HEK293 (cell line): ENCODE measurements around the gene NECTIN2.
A peak's percentile ranks its signal among the peaks of the same experiment; 100 is the strongest.

ENCODE experiments used
- GLIS2 ChIP-seq: fragments of 450-650 bp; formaldehyde crosslinking; IDR thresholded peaks from 2 replicates; pipeline ENCODE4 v1.5.1; 2016; ENCODE audit warnings: missing biosample characterization, missing genetic modification characterization
- SCRT1 ChIP-seq: fragments of 450-650 bp; formaldehyde crosslinking; IDR thresholded peaks from 2 replicates; pipeline ENCODE4 v1.5.1; 2016; ENCODE audit warnings: missing biosample characterization, missing genetic modification characterization, borderline replicate concordance
- SP7 ChIP-seq: fragments of 450-650 bp; formaldehyde crosslinking; IDR thresholded peaks from 2 replicates; pipeline ENCODE4 v1.5.1; 2016; ENCODE audit warnings: missing biosample characterization, missing genetic modification characterization
- TCF7L2 ChIP-seq: IDR thresholded peaks from 2 replicates; pipeline ENCODE4 v1.6.1; 2011; ENCODE audit warnings: low read depth, mild to moderate bottlenecking, inconsistent platforms, low read length, moderate library complexity, borderline replicate concordance
- WT1 ChIP-seq: fragments of 450-650 bp; formaldehyde crosslinking; IDR thresholded peaks from 2 replicates; pipeline ENCODE4 v1.5.1; 2016; ENCODE audit warnings: missing biosample characterization, missing genetic modification characterization
- YY2 ChIP-seq: fragments of 450-650 bp; formaldehyde crosslinking; IDR thresholded peaks from 2 replicates; pipeline ENCODE4 v1.5.1; 2016; ENCODE audit warnings: missing biosample characterization, missing genetic modification characterization
- ZBTB8A ChIP-seq: fragments of 450-650 bp; formaldehyde crosslinking; IDR thresholded peaks from 2 replicates; pipeline ENCODE4 v1.5.1; 2016; ENCODE audit warnings: missing biosample characterization, missing genetic modification characterization
- ZNF112 ChIP-seq: fragments of 450-650 bp; formaldehyde crosslinking; IDR thresholded peaks from 2 replicates; pipeline ENCODE4 v1.5.0; 2017; ENCODE audit warnings: missing biosample characterization, missing genetic modification characterization
- ZNF132 ChIP-seq: fragments of 450-650 bp; formaldehyde crosslinking; IDR thresholded peaks from 2 replicates; pipeline ENCODE4 v1.5.1; 2017; ENCODE audit warnings: missing biosample characterization, missing genetic modification characterization, borderline replicate concordance
- ZNF223 ChIP-seq: fragments of 450-650 bp; formaldehyde crosslinking; IDR thresholded peaks from 2 replicates; pipeline ENCODE4 v1.5.1; 2016; ENCODE audit warnings: missing biosample characterization, missing genetic modification characterization
- ZNF324 ChIP-seq: fragments of 450-650 bp; formaldehyde crosslinking; IDR thresholded peaks from 2 replicates; pipeline ENCODE4 v1.5.1; 2016; ENCODE audit warnings: missing biosample characterization, missing genetic modification characterization
- ZNF341 ChIP-seq: fragments of 450-650 bp; formaldehyde crosslinking; IDR thresholded peaks from 2 replicates; pipeline ENCODE4; 2016; ENCODE audit warnings: low read depth, missing biosample characterization, missing genetic modification characterization
- ZNF391 ChIP-seq: fragments of 450-650 bp; formaldehyde crosslinking; IDR thresholded peaks from 2 replicates; pipeline ENCODE4 v1.5.1; 2016; ENCODE audit warnings: low read depth, missing biosample characterization, missing genetic modification characterization, borderline replicate concordance
- ZNF398 ChIP-seq: fragments of 450-650 bp; formaldehyde crosslinking; IDR thresholded peaks from 2 replicates; pipeline ENCODE4 v1.5.1; 2017; ENCODE audit warnings: missing biosample characterization, missing genetic modification characterization
- ZNF449 ChIP-seq: fragments of 450-650 bp; formaldehyde crosslinking; IDR thresholded peaks from 2 replicates; pipeline ENCODE4 v1.5.1; 2017; ENCODE audit warnings: missing biosample characterization, mild to moderate bottlenecking, missing genetic modification characterization, moderate library complexity
- ZNF48 ChIP-seq: fragments of 450-650 bp; formaldehyde crosslinking; IDR thresholded peaks from 2 replicates; pipeline ENCODE4 v1.5.1; 2016; ENCODE audit warnings: missing biosample characterization, missing genetic modification characterization
- ZNF488 ChIP-seq: fragments of 450-650 bp; formaldehyde crosslinking; IDR thresholded peaks from 2 replicates; pipeline ENCODE4 v1.5.1; 2016; ENCODE audit warnings: missing biosample characterization, missing genetic modification characterization
- ZNF510 ChIP-seq: fragments of 450-650 bp; formaldehyde crosslinking; IDR thresholded peaks from 2 replicates; pipeline ENCODE4 v1.5.1; 2018; ENCODE audit warnings: mild to moderate bottlenecking, missing genetic modification characterization, missing biosample characterization; ENCODE audit not compliant: insufficient replicate concordance
- ZNF544 ChIP-seq: fragments of 450-650 bp; formaldehyde crosslinking; IDR thresholded peaks from 2 replicates; pipeline ENCODE4 v1.5.0; 2017; ENCODE audit warnings: missing biosample characterization, missing genetic modification characterization
- ZNF548 ChIP-seq: fragments of 450-650 bp; formaldehyde crosslinking; IDR thresholded peaks from 2 replicates; pipeline ENCODE4 v1.5.1; 2016; ENCODE audit warnings: missing biosample characterization, missing genetic modification characterization
- ZNF555 ChIP-seq: fragments of 450-650 bp; formaldehyde crosslinking; conservative IDR thresholded peaks from 2 replicates; pipeline ENCODE4 v1.5.1; 2017; ENCODE audit warnings: missing biosample characterization, mild to moderate bottlenecking, missing genetic modification characterization, inconsistent platforms
- ZNF596 ChIP-seq: fragments of 450-650 bp; IDR thresholded peaks from 2 replicates; pipeline ENCODE4 v1.5.0; 2018; ENCODE audit warnings: missing biosample characterization, mild to moderate bottlenecking, missing genetic modification characterization, moderate library complexity
- ZNF600 ChIP-seq: fragments of 450-650 bp; formaldehyde crosslinking; IDR thresholded peaks from 2 replicates; pipeline ENCODE4 v1.5.1; 2016; ENCODE audit warnings: missing biosample characterization, missing genetic modification characterization
- ZNF624 ChIP-seq: fragments of 450-650 bp; formaldehyde crosslinking; IDR thresholded peaks from 2 replicates; pipeline ENCODE4 v1.5.1; 2017; ENCODE audit warnings: missing biosample characterization, missing genetic modification characterization
- ZNF654 ChIP-seq: fragments of 450-650 bp; formaldehyde crosslinking; IDR thresholded peaks from 2 replicates; pipeline ENCODE4 v1.5.1; 2016; ENCODE audit warnings: low read depth, missing biosample characterization, missing genetic modification characterization
- ZNF677 ChIP-seq: fragments of 450-650 bp; IDR thresholded peaks from 2 replicates; pipeline ENCODE4 v1.5.0; 2018; ENCODE audit warnings: missing biosample characterization, mild to moderate bottlenecking, missing genetic modification characterization, moderate library complexity
- ZNF692 ChIP-seq: fragments of 450-650 bp; formaldehyde crosslinking; IDR thresholded peaks from 2 replicates; pipeline ENCODE4 v1.5.1; 2016; ENCODE audit warnings: missing biosample characterization, missing genetic modification characterization
- ZNF768 ChIP-seq: fragments of 450-650 bp; formaldehyde crosslinking; IDR thresholded peaks from 2 replicates; pipeline ENCODE4 v1.5.1; 2018; ENCODE audit warnings: missing biosample characterization, mild to moderate bottlenecking, missing genetic modification characterization
- ZNF776 ChIP-seq: fragments of 450-650 bp; formaldehyde crosslinking; IDR thresholded peaks from 2 replicates; pipeline ENCODE4 v1.5.0; 2017; ENCODE audit warnings: missing biosample characterization, missing genetic modification characterization, borderline replicate concordance
- ZSCAN4 ChIP-seq: fragments of 450-650 bp; formaldehyde crosslinking; IDR thresholded peaks from 2 replicates; pipeline ENCODE4 v1.5.1; 2017; ENCODE audit warnings: missing biosample characterization, missing genetic modification characterization
- TF ChIP-seq, protein P1 (sequence below): fragments of 450-650 bp; formaldehyde crosslinking; IDR thresholded peaks from 2 replicates; pipeline ENCODE4 v1.5.1; 2016; ENCODE audit warnings: missing biosample characterization, missing genetic modification characterization

NECTIN2 gene

DNA sequence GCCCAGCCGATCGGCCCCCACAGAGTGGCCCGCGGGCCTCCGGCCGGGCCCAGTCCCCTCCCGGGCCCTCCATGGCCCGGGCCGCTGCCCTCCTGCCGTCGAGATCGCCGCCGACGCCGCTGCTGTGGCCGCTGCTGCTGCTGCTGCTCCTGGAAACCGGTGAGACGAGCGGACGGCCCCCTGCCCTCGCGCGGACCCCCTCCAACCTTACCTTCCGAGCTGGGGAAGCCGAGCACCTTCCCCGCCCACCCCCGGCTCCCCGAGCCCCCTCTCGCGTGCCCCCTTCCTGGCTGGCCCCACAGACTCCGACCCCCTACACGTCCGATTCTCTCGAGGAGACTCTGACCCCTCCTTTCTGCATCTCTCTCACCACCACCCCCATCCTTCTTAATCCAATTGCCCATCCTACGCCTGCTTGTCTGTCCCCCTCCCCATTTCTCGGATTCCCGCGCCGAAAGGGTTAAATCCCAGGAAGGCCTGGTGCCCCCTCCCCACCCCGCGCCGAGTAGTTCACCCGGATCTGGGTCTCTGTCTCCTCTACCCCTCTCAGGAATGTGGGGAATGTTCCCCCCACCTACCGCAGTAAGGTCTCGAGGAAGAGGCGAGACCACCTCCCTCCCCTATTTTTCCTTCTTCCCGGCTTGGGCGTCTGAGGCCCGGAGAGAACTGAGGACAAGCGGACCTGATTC is 502 bp downstream of the NECTIN2 start (continued):
- TF ChIP-seq ZNF776 (tag by site-specific recombination) (no peak), ZNF398 (peak; percentile 88), ZSCAN4 (tag by site-specific recombination) (no peak), ZNF600 (tag by site-specific recombination) (0 out of 2 replicates have a peak, but pooled peaks have one; percentile 37), ZNF692 (tag by site-specific recombination) (peak; percentile 34; the same call in 1 of the 2 replicates), YY2 (tag by site-specific recombination) (no peak), ZNF223 (tag by site-specific recombination) (no peak), ZNF488 (tag by site-specific recombination) (no peak), ZBTB8A (no peak), ZNF132 (tag by site-specific recombination) (no peak), WT1 (tag by site-specific recombination) (no peak), ZNF654 (no peak), ZNF510 (tag by site-specific recombination) (no peak), SCRT1 (tag by site-specific recombination) (no peak), ZNF449 (tag by site-specific recombination) (no peak), TCF7L2 (no peak), ZNF596 (tag by site-specific recombination) (no peak), ZNF112 (tag by site-specific recombination) (no peak), SP7 (no peak), ZNF548 (tag by site-specific recombination) (no peak), ZNF768 (tag by site-specific recombination) (no peak), ZNF48 (tag by site-specific recombination) (no peak), ZNF324 (tag by site-specific recombination) (no peak), ZNF555 (tag by site-specific recombination) (no peak), ZNF341 (tag by site-specific recombination) (no peak; the same call in 1 of the 2 replicates), ZNF544 (tag by site-specific recombination) (no peak), ZNF677 (tag by site-specific recombination) (no peak), GLIS2 (tag by site-specific recombination) (peak; percentile 64), ZNF391 (tag by site-specific recombination) (no peak), ZNF624 (tag by site-specific recombination) (no peak)
- TF ChIP-seq, protein P1, sequence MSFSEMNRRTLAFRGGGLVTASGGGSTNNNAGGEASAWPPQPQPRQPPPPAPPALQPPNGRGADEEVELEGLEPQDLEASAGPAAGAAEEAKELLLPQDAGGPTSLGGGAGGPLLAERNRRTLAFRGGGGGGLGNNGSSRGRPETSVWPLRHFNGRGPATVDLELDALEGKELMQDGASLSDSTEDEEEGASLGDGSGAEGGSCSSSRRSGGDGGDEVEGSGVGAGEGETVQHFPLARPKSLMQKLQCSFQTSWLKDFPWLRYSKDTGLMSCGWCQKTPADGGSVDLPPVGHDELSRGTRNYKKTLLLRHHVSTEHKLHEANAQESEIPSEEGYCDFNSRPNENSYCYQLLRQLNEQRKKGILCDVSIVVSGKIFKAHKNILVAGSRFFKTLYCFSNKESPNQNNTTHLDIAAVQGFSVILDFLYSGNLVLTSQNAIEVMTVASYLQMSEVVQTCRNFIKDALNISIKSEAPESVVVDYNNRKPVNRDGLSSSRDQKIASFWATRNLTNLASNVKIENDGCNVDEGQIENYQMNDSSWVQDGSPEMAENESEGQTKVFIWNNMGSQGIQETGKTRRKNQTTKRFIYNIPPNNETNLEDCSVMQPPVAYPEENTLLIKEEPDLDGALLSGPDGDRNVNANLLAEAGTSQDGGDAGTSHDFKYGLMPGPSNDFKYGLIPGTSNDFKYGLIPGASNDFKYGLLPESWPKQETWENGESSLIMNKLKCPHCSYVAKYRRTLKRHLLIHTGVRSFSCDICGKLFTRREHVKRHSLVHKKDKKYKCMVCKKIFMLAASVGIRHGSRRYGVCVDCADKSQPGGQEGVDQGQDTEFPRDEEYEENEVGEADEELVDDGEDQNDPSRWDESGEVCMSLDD = peak; percentile 35; the same call in 1 of the 2 replicates
